T-helper 2 cell treated with Interferon-gamma antibody and Interleukin-4, amounts not matched to agents 100 ng/mL and 5 ng/mL, for 36 hours (primary cell): ENCODE data around the gene RTTN. TPM values are rescaled to one million over a fixed set of nuclear protein-coding genes. Genes with fewer than 3 reads are reported as not detected.

Experiments
- intact Hi-C: fragments of 100-400 bp; cut with micrococcal nuclease; formaldehyde crosslinking; loops from one replicate; pipeline ENCODE4 v1.15.1; 2023
- total RNA-seq: library from RNA; stranded (reverse); gene quantifications from 2 replicates; pipeline ENCODE4 v1.2.3, GENCODE V29; 2022

RTTN gene
- total RNA-seq, 1 donor from 2014 or later = 30.6 TPM

- intact Hi-C loops = no loop called here
Measured at GRCh38 chr18:70216788-70217187, 11.3 kb upstream of the RTTN start.

GRCh38 chr18:70207181-70207580 lies 1.7 kb upstream of the RTTN start:
- intact Hi-C loops = no loop called here

GRCh38 chr18:70200286-70200685 lies 5.2 kb downstream of the RTTN start:
- intact Hi-C loops = no loop called here

- intact Hi-C loops = no loop called here
Measured at GRCh38 chr18:70197844-70198243, 7.6 kb downstream of the RTTN start.

- intact Hi-C loops = no loop called here
Measured at GRCh38 chr18:70197026-70197425, 8.5 kb downstream of the RTTN start.

GRCh38 chr18:70195852-70196434 lies 9.5 kb downstream of the RTTN start:
- intact Hi-C loops = loop anchor here (1.0 kb wide), 3 partner anchors 9 to 258 kb away; partner anchors contain the start of gene RTTN

- intact Hi-C loops = loop anchor here (1.0 kb wide), 1 partner anchor 10 kb away; the partner anchor contains the start of gene RTTN
Measured at GRCh38 chr18:70195014-70195614, 10.4 kb downstream of the RTTN start.

- intact Hi-C loops = no loop called here
Measured at GRCh38 chr18:70194227-70194890, 11.1 kb downstream of the RTTN start.

- intact Hi-C loops = no loop called here
Measured at GRCh38 chr18:70190529-70190928, 15.0 kb downstream of the RTTN start.

GRCh38 chr18:70188113-70188512 lies 17.4 kb downstream of the RTTN start:
- intact Hi-C loops = no loop called here

- intact Hi-C loops = no loop called here
Measured at GRCh38 chr18:70183441-70183840, 22.0 kb downstream of the RTTN start.

- intact Hi-C loops = no loop called here
Measured at GRCh38 chr18:70182548-70182947, 22.9 kb downstream of the RTTN start.

- intact Hi-C loops = no loop called here
Measured at GRCh38 chr18:70181725-70182124, 23.8 kb downstream of the RTTN start.

- intact Hi-C loops = no loop called here
Measured at GRCh38 chr18:70181015-70181414, 24.5 kb downstream of the RTTN start.

- intact Hi-C loops = no loop called here
Measured at GRCh38 chr18:70176537-70176936, 28.9 kb downstream of the RTTN start.

- intact Hi-C loops = no loop called here
Measured at GRCh38 chr18:70175216-70175615, 30.3 kb downstream of the RTTN start.

GRCh38 chr18:70172225-70172624 lies 33.3 kb downstream of the RTTN start:
- intact Hi-C loops = no loop called here

GRCh38 chr18:70169747-70170146 lies 35.7 kb downstream of the RTTN start:
- intact Hi-C loops = no loop called here

GRCh38 chr18:70166668-70167067 lies 38.8 kb downstream of the RTTN start:
- intact Hi-C loops = no loop called here

- intact Hi-C loops = no loop called here
Measured at GRCh38 chr18:70165936-70166335, 39.6 kb downstream of the RTTN start.

GRCh38 chr18:70160073-70160678 lies 45.3 kb downstream of the RTTN start:
- intact Hi-C loops = no loop called here

GRCh38 chr18:70158992-70159717 lies 46.3 kb downstream of the RTTN start:
- intact Hi-C loops = no loop called here
